Retinal pigment epithelial cell (primary cell): ENCODE measurements around the gene PDZD2.

Experiments
- DNase-seq: peaks from one replicate; pipeline ENCODE4 v3.0.0-alpha.2; 2010; ENCODE audit warnings: low read depth
- H3K4me3 ChIP-seq: 2 replicates; pipeline ENCODE4 v1.5.1; 2011; ENCODE audit warnings: mild to moderate bottlenecking, low read length, control low read depth, moderate library complexity
- CTCF ChIP-seq: conservative IDR thresholded peaks from 2 replicates; pipeline ENCODE4 v1.5.1; 2011; ENCODE audit warnings: low read depth, low read length, control low read depth, inconsistent platforms

The PDZD2 gene

GRCh38 chr5:31645420-31646081 is 6.6 kb downstream of the PDZD2 start:
- DNase-seq, result no peak
- TF ChIP-seq CTCF, result no peak
- no peak overlapping the region for H3K4me3 ChIP-seq

GRCh38 chr5:31648326-31648725 is 9.4 kb downstream of the PDZD2 start:
- DNase-seq, result no peak
- H3K4me3 ChIP-seq, result no peak overlapping the region
- TF ChIP-seq CTCF, result no peak

GRCh38 chr5:31651241-31651640 is 12.3 kb downstream of the PDZD2 start:
- DNase-seq, result no peak

GRCh38 chr5:31655491-31655890 is 16.6 kb downstream of the PDZD2 start:
- no peak for TF ChIP-seq CTCF
- no peak overlapping the region for H3K4me3 ChIP-seq
- no peak for DNase-seq

More at GRCh38 chr5:31651241-31651640, 12.3 kb downstream of the PDZD2 start:
- no peak overlapping the region for H3K4me3 ChIP-seq
- TF ChIP-seq CTCF, result no peak

GRCh38 chr5:31656806-31657205 is 17.9 kb downstream of the PDZD2 start:
- no peak overlapping the region for H3K4me3 ChIP-seq
- no peak for DNase-seq
- no peak for TF ChIP-seq CTCF

GRCh38 chr5:31657315-31657979 is 18.5 kb downstream of the PDZD2 start:
- no peak for TF ChIP-seq CTCF
- no peak overlapping the region for H3K4me3 ChIP-seq
- no peak for DNase-seq

- DNase-seq, result no peak
- TF ChIP-seq CTCF, result no peak
- no peak overlapping the region for H3K4me3 ChIP-seq
Measured at GRCh38 chr5:31661257-31661656, 22.3 kb downstream of the PDZD2 start.
